DMS114 treated with DMSO at 0.1 percent for 48 hours (cell line): ENCODE data around the gene FUT8.
A peak's percentile ranks its signal among the peaks of the same experiment; 100 is the strongest.

Source experiments
- DNase-seq: peaks from one replicate; lab custom pipeline; 2025; ENCODE audit not compliant: unreplicated experiment; lab: John Stamatoyannopoulos, UW

The FUT8 gene

DNA sequence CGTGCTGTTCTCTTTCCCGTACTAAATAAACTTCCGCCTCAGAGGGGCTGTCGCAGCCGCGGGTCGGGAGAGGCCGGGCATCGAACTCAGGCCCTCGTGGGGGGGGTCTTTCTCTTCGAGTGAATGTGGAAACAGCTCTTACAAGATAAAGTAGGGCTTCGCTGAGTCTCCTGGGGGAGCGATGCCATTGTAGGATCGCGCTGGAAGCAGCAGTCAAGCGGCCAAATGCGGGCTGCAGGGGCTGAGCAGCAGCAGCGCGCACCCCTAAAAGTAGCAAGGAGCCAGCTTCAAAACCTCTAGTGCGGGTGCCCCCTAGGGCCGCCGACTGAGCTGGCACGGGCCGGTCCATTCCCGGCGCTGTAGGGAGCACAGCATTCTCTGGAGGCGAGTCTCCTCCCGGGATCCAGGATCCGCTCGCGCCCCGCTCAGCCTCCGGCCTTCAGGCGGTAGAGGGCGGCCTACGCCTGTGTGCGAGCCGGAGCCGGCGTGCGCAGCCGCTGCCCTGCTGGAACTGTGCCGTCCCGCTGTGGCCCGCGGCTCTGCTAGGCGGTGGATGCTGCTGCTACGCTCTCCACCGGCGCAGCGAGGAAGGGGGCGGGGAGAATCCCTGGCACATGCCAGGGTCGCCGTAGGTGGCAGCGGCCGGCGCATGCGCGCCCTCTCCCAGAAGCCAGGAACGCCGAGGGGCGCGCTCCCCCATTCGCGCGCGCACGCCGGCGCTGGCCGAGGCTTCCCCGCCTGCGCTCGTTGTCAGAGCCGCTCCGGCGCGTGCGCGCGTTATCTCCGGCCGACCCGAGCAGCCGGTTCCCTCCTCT, at the start of gene FUT8:
TSS of gene FUT8 (plus strand) at position 699 of the 815 bp plus-strand sequence. CDS start 148,834 bp downstream, outside the sequence.
- peak; percentile 74 for DNase-seq

DNA sequence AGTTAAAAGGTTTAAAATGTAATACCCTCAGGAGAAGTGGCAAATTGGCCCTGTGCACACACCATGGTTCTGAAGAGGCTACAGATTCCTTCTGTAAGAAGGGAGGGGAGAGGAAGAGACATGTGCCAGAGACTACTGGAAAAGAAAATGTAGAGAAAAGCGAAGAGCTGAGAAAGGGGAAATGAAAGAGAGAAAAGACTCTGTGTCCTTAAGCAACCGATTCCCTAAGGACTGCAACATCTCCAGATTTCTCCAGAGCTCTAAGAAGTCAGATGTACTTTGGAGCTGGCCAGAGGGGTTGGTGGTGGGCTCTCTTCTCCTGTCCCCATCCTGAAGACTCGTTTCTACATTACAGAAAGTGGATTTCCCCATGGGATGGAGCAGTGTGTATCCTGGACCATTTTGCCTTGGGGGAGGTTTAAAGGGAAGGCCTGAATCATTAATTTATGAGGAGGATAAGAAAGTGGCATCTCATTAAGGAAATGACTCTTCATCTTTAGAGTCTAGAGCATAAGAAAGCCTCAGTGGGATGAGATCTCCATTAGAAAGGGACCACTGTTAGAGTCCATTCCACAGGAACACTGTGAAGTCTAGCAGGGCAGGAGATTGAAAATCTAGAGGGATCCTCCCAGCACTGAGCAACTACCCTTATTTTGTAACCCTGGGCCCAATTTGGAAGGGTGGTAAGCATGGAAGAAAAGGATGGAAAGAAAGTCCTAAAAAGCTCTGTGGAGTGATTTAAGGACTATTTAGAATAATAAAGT, 45.5 kb upstream of the FUT8 start:
- DNase-seq = no peak

DNA sequence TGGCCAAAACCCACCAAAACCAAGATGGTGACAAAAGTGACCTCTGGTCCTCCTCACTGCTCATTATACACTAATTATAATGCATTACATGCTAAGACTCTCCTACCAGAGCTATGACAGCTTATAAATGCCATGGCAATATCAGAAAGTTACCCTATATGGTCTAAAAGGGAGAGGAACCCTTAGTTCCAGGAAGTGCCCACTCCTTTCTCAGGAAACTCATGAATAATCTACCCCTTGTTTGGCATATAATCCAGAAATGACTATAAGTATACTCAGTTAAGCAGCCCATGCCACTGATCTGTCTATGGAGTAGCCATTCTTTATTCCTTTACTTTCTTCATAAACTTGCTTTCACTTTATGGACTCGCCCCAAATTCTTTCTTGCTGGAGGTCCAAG, 43.0 kb upstream of the FUT8 start:
- DNase-seq = no peak

DNA sequence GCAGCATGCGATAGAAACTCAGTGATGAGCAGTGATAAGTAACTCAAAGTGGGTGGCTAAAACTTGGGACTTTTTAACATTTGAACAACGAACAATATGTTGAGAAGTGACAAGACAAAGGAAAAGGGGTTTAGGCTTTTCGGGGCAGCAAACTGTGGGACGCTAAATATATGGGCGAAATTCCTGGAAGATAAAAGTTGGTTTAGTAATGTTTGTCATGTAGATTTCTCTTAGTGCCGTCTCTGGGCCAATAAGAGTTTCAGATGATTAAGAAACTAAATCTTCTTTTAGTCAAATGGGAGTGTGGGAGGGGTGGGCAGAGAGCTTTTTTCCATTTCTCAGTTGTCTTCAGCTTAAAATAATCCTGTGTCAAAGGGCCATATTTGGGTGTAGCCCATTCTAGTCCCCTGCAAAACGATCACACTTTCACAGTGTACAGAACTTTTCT, 41.7 kb upstream of the FUT8 start:
- no peak for DNase-seq

DNA sequence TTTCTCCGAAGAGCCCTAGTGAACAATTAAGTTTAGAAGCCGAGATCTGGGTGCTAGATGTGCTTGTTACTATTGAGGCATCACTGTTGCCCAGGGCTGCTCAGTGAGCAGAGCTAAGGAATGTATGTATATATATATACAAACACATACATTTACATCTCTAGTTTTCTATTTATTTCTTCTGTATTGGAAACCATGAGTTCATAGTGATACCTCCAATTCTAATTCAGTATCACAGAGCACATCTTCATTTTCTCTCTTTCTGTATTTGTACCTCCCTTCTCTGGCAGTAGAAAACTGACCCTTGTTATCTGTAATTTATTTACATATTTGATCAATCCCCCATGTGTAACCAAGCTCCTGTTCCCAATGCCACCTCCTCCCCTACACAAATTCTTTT, 40.7 kb upstream of the FUT8 start:
- no peak for DNase-seq

DNA sequence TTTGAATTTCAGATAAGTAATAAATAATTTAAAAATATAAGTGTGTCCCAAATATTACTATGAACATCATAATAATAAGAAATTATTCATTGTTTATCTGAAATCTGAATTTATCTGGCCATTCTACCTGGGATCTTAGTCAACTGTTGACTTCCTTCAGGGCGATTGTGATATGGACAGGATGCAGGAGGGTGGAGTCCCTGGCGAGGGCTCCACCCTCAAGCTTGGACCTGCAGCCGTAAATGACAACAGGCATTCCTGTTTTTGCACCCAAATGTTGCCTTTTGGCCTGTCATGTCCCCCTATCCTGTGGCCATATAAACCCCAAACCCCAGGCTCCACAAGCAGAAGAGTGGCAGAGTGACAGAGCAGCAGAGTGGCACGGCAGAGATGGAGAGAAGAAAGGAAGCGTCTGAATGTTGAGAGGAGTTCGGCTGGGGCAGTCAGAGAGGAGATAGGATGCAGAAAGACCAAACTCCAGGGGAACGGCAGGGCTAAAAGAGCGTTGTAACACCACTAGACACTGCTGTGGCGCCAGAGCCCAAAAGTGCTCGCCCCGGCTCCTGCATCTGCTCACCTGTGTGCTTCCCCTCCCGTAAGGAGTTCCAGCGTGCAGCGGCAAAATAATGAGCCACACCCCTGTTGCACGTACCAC, 39.4 kb upstream of the FUT8 start:
- DNase-seq = no peak

DNA sequence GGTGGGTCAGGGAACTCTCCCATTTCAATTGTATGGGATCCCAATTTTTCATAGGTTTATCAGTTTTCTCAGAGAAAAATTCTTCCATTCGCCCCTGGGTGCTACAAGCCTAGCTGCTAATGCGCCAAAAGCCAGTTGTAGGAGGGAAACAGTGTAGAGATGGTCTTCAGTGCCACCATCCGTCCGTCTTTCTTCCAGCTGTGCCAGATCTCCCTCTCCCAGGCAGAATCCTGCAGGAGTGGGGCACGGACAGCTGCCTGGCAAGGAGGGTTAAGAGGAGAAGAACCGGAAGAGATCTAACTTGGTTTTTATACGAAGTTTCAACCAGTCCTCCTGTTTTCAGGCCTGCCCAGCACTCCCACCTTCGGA, 38.9 kb upstream of the FUT8 start:
- peak; percentile 47 for DNase-seq

DNA sequence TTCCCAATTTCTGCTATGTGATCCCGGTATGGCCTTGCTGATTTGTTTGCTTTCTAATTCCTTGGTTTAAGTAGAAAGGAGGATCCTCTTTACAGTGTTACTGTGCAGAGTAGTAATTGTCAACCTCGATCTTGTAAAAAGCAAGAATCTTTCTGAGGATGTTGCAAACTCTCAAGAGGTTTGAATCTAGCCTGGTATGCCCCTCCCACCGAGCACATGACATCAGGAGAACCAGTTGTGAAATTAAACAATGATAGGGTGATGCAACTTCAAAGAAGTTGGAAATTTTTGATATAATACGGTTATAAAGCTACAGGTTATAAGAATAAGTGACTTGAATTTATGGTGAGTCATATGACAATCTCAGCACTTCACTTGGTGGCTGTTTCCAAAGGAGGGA, 35.0 kb upstream of the FUT8 start:
- DNase-seq = no peak

DNA sequence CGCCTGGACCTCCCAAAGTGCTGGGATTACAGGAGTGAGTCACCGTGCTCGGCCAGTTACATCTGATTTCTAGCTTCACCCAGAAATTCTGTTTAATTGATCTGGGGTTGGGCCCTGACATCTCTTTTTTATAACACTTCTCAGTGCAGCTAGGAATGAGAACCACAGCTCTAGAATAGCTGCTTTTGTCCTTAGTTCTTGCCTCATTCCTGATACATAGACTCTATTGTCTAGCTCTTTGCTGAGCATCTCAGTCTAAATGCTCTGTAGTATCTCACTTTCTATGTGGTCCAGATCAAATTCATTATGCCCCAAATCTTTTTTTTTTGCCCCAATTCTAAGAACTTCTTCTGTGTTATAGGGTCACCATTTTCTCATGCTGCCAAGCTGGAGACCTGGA, 29.9 kb upstream of the FUT8 start:
- no peak for DNase-seq

DNA sequence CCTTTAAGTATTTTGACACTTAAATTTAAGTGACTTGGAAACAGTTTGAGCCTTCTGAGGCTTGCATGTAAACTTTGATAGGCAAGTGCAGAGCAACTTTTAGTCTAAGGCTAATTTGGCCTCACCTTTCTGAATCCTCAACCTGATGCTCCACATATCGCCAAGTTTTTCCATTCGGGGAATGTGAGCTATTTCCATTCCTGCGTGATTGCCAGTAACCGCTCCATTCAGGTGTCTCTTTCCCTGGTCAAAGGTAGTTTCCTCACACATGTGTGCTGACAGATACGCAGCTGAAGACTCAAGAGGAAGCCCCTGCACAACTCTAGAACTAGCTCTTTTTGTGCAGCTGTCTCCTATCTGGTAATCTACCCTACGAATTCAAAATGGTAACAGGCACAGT, 25.4 kb upstream of the FUT8 start:
- no peak for DNase-seq

DNA sequence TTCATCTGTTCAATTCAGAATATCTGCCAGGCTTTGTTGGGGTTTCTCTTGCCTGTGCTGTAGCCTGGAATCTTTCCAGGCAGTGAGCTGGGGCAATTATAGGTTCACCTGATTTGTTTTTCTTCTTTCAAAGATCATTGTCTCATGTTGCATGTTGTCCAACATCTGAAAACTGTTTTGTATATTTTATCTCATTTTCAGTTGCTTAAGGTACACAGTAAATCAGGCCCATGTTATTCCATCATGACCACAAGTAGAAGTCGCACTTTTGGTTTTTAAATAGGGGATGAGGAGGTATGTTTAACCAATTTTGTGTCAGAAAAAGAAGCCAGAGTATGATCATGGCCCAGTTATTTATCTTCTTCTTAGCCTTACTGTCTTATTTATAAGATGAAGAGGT, 24.9 kb upstream of the FUT8 start:
- DNase-seq = no peak

DNA sequence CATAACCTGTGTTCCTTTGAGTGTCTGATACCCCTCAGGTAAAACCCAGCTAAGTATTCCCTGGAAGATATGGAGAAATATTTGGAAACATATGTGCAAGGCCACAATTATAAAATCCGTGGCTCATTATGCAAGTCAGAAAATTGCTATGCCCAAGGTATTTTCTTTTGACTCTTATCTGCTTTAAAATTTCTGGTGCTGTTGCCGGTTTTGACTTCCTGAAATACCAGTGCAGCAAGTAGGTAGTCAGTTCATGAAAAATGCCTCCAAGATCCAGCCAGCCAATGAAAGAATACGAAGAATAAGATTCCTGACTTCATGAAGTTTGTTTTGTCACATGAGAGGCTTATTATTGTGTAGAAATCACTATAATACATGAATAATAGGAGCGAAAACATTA, 20.2 kb upstream of the FUT8 start:
- no peak for DNase-seq

DNA sequence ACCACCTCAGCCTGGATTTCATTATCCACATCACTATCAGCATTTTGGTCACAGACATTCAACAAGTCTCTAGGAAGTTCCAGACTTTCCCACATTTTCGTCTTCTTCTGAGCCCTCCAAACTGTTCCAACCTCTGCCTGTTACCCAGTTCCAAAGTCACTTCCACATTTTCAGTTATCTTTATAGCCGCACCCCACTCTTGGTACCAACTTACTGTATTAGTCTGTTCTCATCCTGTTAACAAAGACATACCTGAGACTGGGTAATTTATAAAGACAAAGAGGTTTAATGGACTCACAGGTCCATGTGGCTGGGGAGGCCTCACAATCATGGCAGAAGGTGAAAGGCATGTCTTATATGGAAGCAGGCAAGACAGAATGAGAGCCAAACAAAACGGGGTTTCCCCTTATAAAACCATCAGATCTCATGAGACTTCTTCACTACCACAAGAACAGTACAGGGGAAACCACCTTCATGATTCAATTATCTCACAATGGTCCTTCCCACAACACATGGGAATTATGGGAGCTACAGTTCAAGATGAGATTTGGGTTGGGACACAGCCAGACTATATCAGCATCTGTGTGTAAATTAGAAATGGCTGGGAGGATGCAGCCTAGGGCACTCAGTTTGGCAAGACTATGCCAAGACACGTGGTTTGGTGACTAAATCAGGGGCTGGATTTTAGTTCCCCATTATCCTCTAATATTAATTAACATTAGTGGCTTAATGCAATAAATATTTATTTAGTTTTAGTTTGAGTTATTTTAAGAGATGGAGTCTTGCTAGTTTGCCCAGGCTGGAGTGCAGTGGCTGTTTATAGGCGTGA, 16.2 kb upstream of the FUT8 start:
- no peak for DNase-seq

DNA sequence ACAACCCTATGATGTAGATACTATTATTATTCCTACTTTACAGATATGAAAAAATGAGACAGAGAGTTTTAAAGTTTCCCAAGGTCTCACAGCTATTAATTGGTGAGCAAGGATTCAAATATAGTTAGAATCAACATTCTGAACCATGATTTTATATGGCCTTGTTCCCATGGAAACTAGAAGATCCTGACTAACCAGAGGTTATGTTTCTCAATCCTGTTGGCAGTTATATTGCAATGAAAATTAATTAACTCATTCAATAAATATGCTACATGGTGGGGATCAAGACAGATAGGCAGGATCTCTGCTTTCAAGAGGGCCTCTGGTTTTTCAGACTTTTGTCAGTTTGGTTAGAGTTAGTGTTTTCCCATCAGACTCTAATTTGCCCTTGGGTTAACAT, 9.3 kb upstream of the FUT8 start:
- DNase-seq = no peak

DNA sequence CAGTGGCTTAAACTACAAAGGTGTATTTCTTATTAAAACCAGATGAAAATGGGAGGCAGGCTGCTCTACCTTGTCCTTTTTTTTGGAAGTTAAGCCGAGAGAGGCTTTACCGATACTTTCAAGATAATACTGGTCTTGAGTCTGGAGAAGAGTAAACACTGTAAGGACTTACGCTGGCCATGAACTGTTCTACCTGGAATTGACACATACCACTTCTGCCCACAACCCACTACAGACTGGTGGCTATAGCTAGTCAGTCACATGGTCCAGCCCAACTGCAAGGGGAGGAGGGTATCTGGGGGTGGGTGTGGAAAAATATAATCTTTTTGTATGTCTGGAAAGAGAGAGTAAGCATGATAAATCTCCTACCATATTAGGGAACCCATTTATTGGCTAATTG, 4.4 kb upstream of the FUT8 start:
- DNase-seq = no peak

DNA sequence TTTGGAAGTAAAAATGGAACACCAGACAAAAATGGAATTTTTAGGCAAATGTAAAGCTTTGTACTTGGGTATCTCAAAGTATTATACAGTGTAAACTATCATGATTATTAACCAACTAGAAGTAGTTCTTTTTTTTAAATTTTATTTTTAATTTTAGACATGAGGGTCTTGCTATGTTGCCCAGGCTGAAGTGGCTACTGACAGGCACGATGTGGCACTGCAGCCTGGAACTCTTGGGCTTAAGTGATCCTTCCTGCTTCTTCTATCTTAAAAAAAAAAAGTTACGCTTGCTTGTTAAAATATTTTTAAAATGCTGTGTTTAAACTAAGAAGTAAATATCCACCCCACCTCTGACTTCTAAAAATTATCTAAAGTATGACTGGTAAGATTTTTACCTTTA, 1.9 kb upstream of the FUT8 start:
- no peak for DNase-seq

DNA sequence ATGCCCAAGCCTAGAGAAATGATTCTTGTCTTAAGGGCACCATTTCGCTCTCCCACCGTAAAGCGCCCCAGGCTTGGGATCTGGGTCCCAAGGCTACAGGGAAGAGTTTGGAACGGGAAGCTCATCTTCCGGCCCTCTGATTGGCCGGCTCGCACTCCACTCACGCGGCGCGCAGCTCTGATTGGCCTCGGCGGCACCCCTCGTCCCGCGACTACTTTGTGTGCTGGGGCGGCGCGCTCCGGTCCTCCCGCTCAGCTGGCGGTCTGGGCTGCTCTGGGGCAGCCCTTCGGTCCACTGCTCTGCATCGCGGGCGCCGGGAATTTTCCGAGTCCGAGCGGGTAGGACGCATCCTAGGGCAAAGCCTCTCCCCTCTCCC, 886 bp upstream of the FUT8 start:
- peak; percentile 83 for DNase-seq

DNA sequence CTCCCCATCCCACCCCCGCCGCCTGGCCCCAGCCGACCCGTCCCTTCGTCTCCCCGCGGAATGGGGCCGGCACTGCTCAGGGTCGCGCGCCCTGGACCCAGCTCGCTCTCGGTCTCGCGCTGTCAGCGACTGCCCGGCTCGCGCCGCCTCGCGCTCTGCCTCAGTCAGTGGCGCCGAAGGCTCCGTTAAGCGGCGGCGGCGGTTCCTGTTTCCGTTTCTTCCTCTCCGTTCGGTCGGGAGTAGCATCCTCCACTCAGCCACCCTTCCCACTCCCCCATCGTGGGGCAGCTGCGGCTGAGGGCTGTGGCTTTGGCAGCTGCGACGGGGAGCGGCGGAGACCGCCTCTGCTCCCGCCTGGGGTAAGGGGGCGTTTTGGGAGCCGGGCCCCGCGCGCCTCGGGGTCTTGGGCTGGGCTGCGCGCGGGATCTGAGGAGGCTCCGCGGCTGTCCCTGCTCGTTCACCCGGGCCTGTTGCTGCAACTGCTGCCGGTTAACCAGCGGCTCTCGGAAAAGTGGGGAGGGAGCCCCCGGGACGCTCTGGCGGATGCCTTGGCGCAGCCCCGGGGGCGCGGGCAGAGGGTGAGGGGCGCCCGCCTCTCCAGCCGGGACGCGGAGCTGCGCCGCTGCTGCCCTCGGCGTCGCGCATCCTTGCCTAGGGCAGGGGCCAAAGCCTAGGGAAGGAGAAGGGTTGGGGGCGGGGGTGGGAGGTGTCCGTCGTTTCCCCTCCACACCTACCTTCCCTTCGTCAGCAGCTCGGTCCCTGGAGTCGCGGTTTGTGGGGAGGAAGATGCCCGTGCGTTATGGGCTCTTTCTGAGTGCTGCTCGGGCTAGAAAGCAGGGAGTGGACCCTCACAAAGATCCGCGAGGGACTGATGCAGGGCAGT, 567 bp downstream of the FUT8 start:
- DNase-seq = peak; percentile 53

DNA sequence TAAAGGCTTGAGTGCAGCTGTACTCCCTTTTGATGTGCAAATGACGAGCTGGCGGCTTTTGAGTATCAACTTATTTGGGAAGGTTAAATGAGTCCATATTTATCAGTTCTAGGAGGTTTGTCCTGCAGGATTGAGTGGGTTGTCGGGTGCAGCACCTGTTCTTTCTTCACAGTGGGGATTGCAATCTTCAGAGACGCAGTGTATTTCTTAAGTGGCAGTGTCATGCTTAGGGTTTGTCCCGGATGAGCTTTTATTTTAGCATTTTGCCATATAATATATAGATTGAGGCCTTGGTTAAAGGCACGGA, 1.2 kb downstream of the FUT8 start:
- no peak for DNase-seq

DNA sequence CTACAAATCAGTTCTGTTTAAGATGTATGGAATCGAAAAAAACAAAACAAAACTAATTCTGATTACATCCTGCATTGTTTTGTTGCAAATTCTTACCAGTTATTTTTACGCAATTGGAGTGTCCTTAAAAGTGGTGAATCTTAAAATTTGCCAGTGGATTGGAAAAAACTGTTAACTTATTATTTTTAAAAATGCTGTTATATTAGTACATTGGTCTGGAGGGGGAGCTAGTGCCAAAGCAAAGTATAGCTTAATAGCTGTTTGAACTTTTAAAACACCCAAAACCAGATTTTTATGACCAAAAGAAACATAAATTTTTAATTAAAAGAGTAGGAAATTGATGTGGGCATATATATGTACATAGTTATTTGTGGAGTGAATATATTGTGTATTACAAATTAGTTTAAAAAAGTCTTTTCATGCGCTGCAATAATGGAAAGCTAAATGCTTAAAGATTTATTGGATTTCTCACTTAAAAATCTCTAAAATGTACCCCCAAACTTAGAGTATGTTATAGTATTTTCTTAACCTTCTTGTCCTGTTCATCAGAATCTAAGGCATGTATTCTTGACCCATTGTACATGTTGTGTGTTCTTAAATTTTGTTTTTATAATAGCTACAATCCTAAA, 2.5 kb downstream of the FUT8 start:
- DNase-seq = peak; percentile 32
